Measurements from ENCODE around the gene LSM14B.

Gene LSM14B

GRCh38 chr20:62182469-62183425, 60.5 kb downstream of the LSM14B start, which contains the start of gene MTG2:
MTG2 (plus strand) TSS chr20:62183028; CDS start chr20:62193421, 10,393 bp downstream.
- Histone ChIP-seq H2AFZ (ENCODE audit: low read depth, low read length) (peak within 1 kb of the TSS; percentile 74), H3K27me3 (ENCODE audit: control insufficient read depth in 1 of 2, insufficient read depth in 1 of 2, low read length in 2 of 2) (no peaks in the 10 kb centered on the region), H2BK5ac (ENCODE audit: low read depth, low read length, poor library complexity, severe bottlenecking) (peak within 1 kb of the TSS; percentile 66), H3K14ac (ENCODE audit: low read length in 2 of 2) (peak within 1 kb of the TSS in 1 of 2 experiments; percentile 99), H4K8ac (ENCODE audit: low read length) (peak within 1 kb of the TSS; percentile 90), H2BK12ac (ENCODE audit: low read length in 2 of 2) (peak within 1 kb of the TSS in 1 of 2 experiments; percentile 12), H3K79me1 (replicated peaks; ENCODE audit: low read length, poor library complexity, severe bottlenecking) (peaks cover 33% of the 10 kb centered on the region), H3K18ac (ENCODE audit: low read depth in 1 of 2, low read length in 2 of 2) (peak within 1 kb of the TSS; percentile 79 to 89), H3K4me3 (ENCODE audit: insufficient read depth in 1 of 2, low read depth in 1 of 2, low read length in 2 of 2) (peak within 1 kb of the TSS; percentile 96 to 98), H3K4me2 (ENCODE audit: low read length, poor library complexity, severe bottlenecking) (peak within 1 kb of the TSS; percentile 97), H3K9ac (ENCODE audit: low read length) (peak within 1 kb of the TSS; percentile 99), H3K4me1 (ENCODE audit: control insufficient read depth, insufficient read depth, low read depth, low read length) (peaks cover 12% of the 10 kb centered on the region), H3K4ac (ENCODE audit: low read depth in 1 of 2, low read length in 2 of 2) (peak within 1 kb of the TSS; percentile 87 to 100), H2BK15ac (ENCODE audit: low read depth, poor library complexity, severe bottlenecking) (peak within 1 kb of the TSS; percentile 56), H2AK5ac (ENCODE audit: low read length, severe bottlenecking) (no peak within 1 kb of the TSS), H2BK120ac (ENCODE audit: low read depth, low read length) (peak within 1 kb of the TSS; percentile 51), H3K9me3 (ENCODE audit: control insufficient read depth, low read length) (no peaks in the 10 kb centered on the region), H3K27ac (ENCODE audit: low read length, poor library complexity, severe bottlenecking) (peak within 1 kb of the TSS; percentile 46), H3K36me3 (ENCODE audit: control insufficient read depth in 1 of 2, insufficient read depth in 2 of 2, low read depth in 1 of 2, low read length in 2 of 2) (peaks cover 19 to 21% of the 10 kb centered on the region in 2 experiments), H3K23ac (ENCODE audit: low read length in 2 of 2) (peak within 1 kb of the TSS in 1 of 2 experiments; percentile 73), H4K91ac (ENCODE audit: low read length) (peak within 1 kb of the TSS; percentile 70)
- peak; percentile 97 for DNase-seq
- 1% methylated on average over 70 of the region's 96 CpGs for WGBS

GRCh38 chr20:62183426-62184142, 61.3 kb downstream of the LSM14B start:
- Histone ChIP-seq H3K18ac (ENCODE audit: low read depth in 1 of 2, low read length in 2 of 2) (peak overlapping the region in 1 of 2 experiments; percentile 84), H2AK5ac (ENCODE audit: low read length, severe bottlenecking) (no peak overlapping the region), H3K4me3 (ENCODE audit: insufficient read depth in 1 of 2, low read depth in 1 of 2, low read length in 2 of 2) (peak overlapping the region; percentile 96 to 98), H2BK120ac (ENCODE audit: low read depth, low read length) (no peak overlapping the region), H3K9me3 (ENCODE audit: control insufficient read depth, low read length) (no peaks in the 10 kb centered on the region), H4K91ac (ENCODE audit: low read length) (no peak overlapping the region), H3K27ac (ENCODE audit: low read length, poor library complexity, severe bottlenecking) (no peak overlapping the region), H4K8ac (ENCODE audit: low read length) (no peak overlapping the region), H3K36me3 (ENCODE audit: control insufficient read depth in 1 of 2, insufficient read depth in 2 of 2, low read depth in 1 of 2, low read length in 2 of 2) (peaks cover 17 to 21% of the 10 kb centered on the region in 2 experiments), H3K79me1 (replicated peaks; ENCODE audit: low read length, poor library complexity, severe bottlenecking) (peaks cover 33% of the 10 kb centered on the region), H3K4ac (ENCODE audit: low read depth in 1 of 2, low read length in 2 of 2) (peak overlapping the region in 1 of 2 experiments; percentile 99), H3K27me3 (ENCODE audit: control insufficient read depth in 1 of 2, insufficient read depth in 1 of 2, low read length in 2 of 2) (no peaks in the 10 kb centered on the region), H2AFZ (ENCODE audit: low read depth, low read length) (peak overlapping the region; percentile 74), H2BK5ac (ENCODE audit: low read depth, low read length, poor library complexity, severe bottlenecking) (no peak overlapping the region), H3K4me2 (ENCODE audit: low read length, poor library complexity, severe bottlenecking) (peak overlapping the region; percentile 97), H3K4me1 (ENCODE audit: control insufficient read depth, insufficient read depth, low read depth, low read length) (peaks cover 12% of the 10 kb centered on the region), H2BK15ac (ENCODE audit: low read depth, poor library complexity, severe bottlenecking) (no peak overlapping the region), H2BK12ac (ENCODE audit: low read length in 2 of 2) (peak overlapping the region in 1 of 2 experiments; percentile 12), H3K23ac (ENCODE audit: low read length in 2 of 2) (no peak overlapping the region), H3K14ac (ENCODE audit: low read length in 2 of 2) (no peak overlapping the region), H3K9ac (ENCODE audit: low read length) (peak overlapping the region; percentile 99)
- DNase-seq, result peak; percentile 43
- 36% methylated on average over 24 of the region's 25 CpGs for WGBS
